H9 (cell line): ENCODE measurements around the gene TSPAN11. TPM values are rescaled to one million over a fixed set of nuclear protein-coding genes. Genes with fewer than 3 reads are reported as not detected.

ENCODE experiments used
- DNase-seq: peaks from one replicate; pipeline ENCODE4 v3.0.0-alpha.2; 2017
- H2AFZ ChIP-seq: one replicate; pipeline ENCODE4 v1.6.1; 2013; ENCODE audit warnings: mild to moderate bottlenecking, low read length, control low read depth, moderate library complexity
- H2AK5ac ChIP-seq: 2 replicates; pipeline ENCODE4 v1.6.1; 2013; ENCODE audit warnings: low read length, control low read depth, mixed read lengths; ENCODE audit not compliant: insufficient read length
- H2BK120ac ChIP-seq: one replicate; pipeline ENCODE4 v1.6.1; 2013; ENCODE audit warnings: low read depth, mild to moderate bottlenecking, low read length, control low read depth, inconsistent platforms; ENCODE audit not compliant: poor library complexity, severe bottlenecking
- H2BK12ac ChIP-seq: 2 replicates; pipeline ENCODE4 v1.6.1; 2013; ENCODE audit warnings: low read length, control low read depth, mixed read lengths, low read depth; ENCODE audit not compliant: insufficient read length
- H2BK15ac ChIP-seq: 2 replicates; pipeline ENCODE4 v1.6.1; 2013; ENCODE audit warnings: low read depth, low read length, control low read depth
- H2BK20ac ChIP-seq: one replicate; pipeline ENCODE4 v1.6.1; 2013; ENCODE audit warnings: low read depth, mild to moderate bottlenecking, low read length, control low read depth, inconsistent platforms; ENCODE audit not compliant: poor library complexity, severe bottlenecking
- H2BK5ac ChIP-seq: 2 replicates; pipeline ENCODE4 v1.6.1; 2013; ENCODE audit warnings: low read length, control low read depth, mixed read lengths; ENCODE audit not compliant: insufficient read length
- H3K14ac ChIP-seq: 2 replicates; pipeline ENCODE4 v1.6.1; 2013; ENCODE audit warnings: low read length, control low read depth; ENCODE audit not compliant: insufficient read depth
- H3K18ac ChIP-seq: 2 replicates; pipeline ENCODE4 v1.6.1; 2013; ENCODE audit warnings: low read depth, mild to moderate bottlenecking, mixed read lengths, low read length, control low read depth; ENCODE audit not compliant: insufficient read length
- H3K23ac ChIP-seq: 2 replicates; pipeline ENCODE4 v1.6.1; 2013; ENCODE audit warnings: low read length, control low read depth, mixed read lengths, low read depth; ENCODE audit not compliant: insufficient read length
- H3K23me2 ChIP-seq: 2 replicates; pipeline ENCODE4 v1.6.1; 2013; ENCODE audit warnings: low read depth, mild to moderate bottlenecking, mixed read lengths, low read length, control low read depth; ENCODE audit not compliant: insufficient read length, poor library complexity, severe bottlenecking
- H3K27ac ChIP-seq: 2 replicates; pipeline ENCODE4 v1.5.1; 2013; ENCODE audit warnings: low read length, control low read depth, mixed read lengths, low read depth; ENCODE audit not compliant: insufficient read length
- H3K27me3 ChIP-seq: 2 replicates; pipeline ENCODE4 v1.6.1; 2013; ENCODE audit warnings: low read length, control low read depth, inconsistent platforms; ENCODE audit not compliant: insufficient read depth
- H3K4ac ChIP-seq: 2 replicates; pipeline ENCODE4 v1.6.1; 2013; ENCODE audit warnings: low read depth, mild to moderate bottlenecking, control low read depth, inconsistent platforms, low read length, moderate library complexity
- H3K4me1 ChIP-seq: 2 replicates; pipeline ENCODE4 v1.6.1; 2013; ENCODE audit warnings: low read length, control low read depth, inconsistent platforms; ENCODE audit not compliant: insufficient read depth
- H3K4me2 ChIP-seq: 2 replicates; pipeline ENCODE4 v1.6.1; 2013; ENCODE audit warnings: low read length, control low read depth, mixed read lengths; ENCODE audit not compliant: insufficient read length, insufficient read depth
- H3K56ac ChIP-seq: 2 replicates; pipeline ENCODE4 v1.6.1; 2013; ENCODE audit warnings: low read depth, mild to moderate bottlenecking, mixed read lengths, low read length, control low read depth; ENCODE audit not compliant: insufficient read length
- H3K79me1 ChIP-seq: 2 replicates; pipeline ENCODE4 v1.6.1; 2013; ENCODE audit warnings: low read depth, mild to moderate bottlenecking, moderate library complexity, low read length, control low read depth, inconsistent platforms; ENCODE audit not compliant: insufficient read depth, poor library complexity, severe bottlenecking
- H3K79me2 ChIP-seq: 2 replicates; pipeline ENCODE4 v1.6.1; 2013; ENCODE audit warnings: low read length, control low read depth, inconsistent platforms; ENCODE audit not compliant: insufficient read depth
- H3K9ac ChIP-seq: 2 replicates; pipeline ENCODE4 v1.6.1; 2013; ENCODE audit warnings: low read length, control low read depth, mixed read lengths; ENCODE audit not compliant: insufficient read length; ENCODE audit errors: extremely low read depth
- H3K9me3 ChIP-seq: one replicate; pipeline ENCODE4 v1.6.1; 2013; ENCODE audit warnings: low read depth, low read length, inconsistent platforms; ENCODE audit not compliant: control insufficient read depth
- H3T11ph ChIP-seq: one replicate; pipeline ENCODE4 v1.6.1; 2013; ENCODE audit warnings: mild to moderate bottlenecking, low read length, control low read depth, inconsistent platforms
- H4K20me1 ChIP-seq: one replicate; pipeline ENCODE4 v1.6.1; 2013; ENCODE audit not compliant: control insufficient read depth, insufficient read length, insufficient read depth
- H4K5ac ChIP-seq: 2 replicates; pipeline ENCODE4 v1.6.1; 2013; ENCODE audit warnings: low read depth, mild to moderate bottlenecking, mixed read lengths, low read length, control low read depth; ENCODE audit not compliant: insufficient read length
- H4K8ac ChIP-seq: replicated peaks from 2 replicates; pipeline ENCODE4 v1.6.1; 2013; ENCODE audit warnings: low read length, control low read depth, mixed read lengths, low read depth; ENCODE audit not compliant: insufficient read length
- H4K91ac ChIP-seq: 2 replicates; pipeline ENCODE4 v1.6.1; 2013; ENCODE audit warnings: low read depth, mild to moderate bottlenecking, moderate library complexity, mixed read lengths, low read length, control low read depth; ENCODE audit not compliant: insufficient read length
- H3K27ac Mint-ChIP-seq, 3 experiments: 2 replicates in 2 of 3; 3 replicates in 1 of 3; pipeline ENCODE4 v1.8.0; 2020 to 2021; ENCODE audit warnings: mixed read lengths in 3 of 3, mild to moderate bottlenecking in 1 of 3, moderate library complexity in 1 of 3
- H3K27me3 Mint-ChIP-seq: 2 replicates; pipeline ENCODE4 v1.8.0; 2021; ENCODE audit warnings: low read depth, mild to moderate bottlenecking, moderate library complexity, mixed read lengths
- H3K36me3 Mint-ChIP-seq, 3 experiments: 2 replicates in 2 of 3; 3 replicates in 1 of 3; pipeline ENCODE4 v1.8.0; 2020 to 2021; ENCODE audit warnings: low read depth in 3 of 3, mixed read lengths in 3 of 3; ENCODE audit not compliant: insufficient read depth in 1 of 3
- H3K4me1 Mint-ChIP-seq, 2 experiments: 2 replicates each; pipeline ENCODE4 v1.8.0; 2020; ENCODE audit warnings: mixed read lengths in 2 of 2
- H3K4me3 Mint-ChIP-seq, 2 experiments: 2 replicates in 1 of 2; 3 replicates in 1 of 2; pipeline ENCODE4 v1.8.0; 2020 to 2021; ENCODE audit warnings: mild to moderate bottlenecking in 2 of 2, mixed read lengths in 2 of 2, moderate library complexity in 1 of 2
- H3K9me3 Mint-ChIP-seq, 2 experiments: 2 replicates in 1 of 2; 3 replicates in 1 of 2; pipeline ENCODE4 v1.8.0; 2020; ENCODE audit warnings: mild to moderate bottlenecking in 2 of 2, mixed read lengths in 2 of 2, moderate library complexity in 1 of 2
- CTCF ChIP-seq: fragments of 200-600 bp; sonication (generic); conservative IDR thresholded peaks from 3 replicates; pipeline ENCODE4 v1.8.0; 2021; ENCODE audit warnings: antibody characterized with exemption, mild to moderate bottlenecking
- WGBS: extraction: QIAGEN DNeasy Blood & Tissue Kit; methylation state at CpG from one replicate; pipeline ENCODE4 v1.1.7; 2013; ENCODE audit warnings: missing lambda C conversion rate, low lambda C conversion rate, mixed read lengths; ENCODE audit not compliant: insufficient read length; ENCODE audit errors: extremely low coverage; 5-methylcytosine and 5-hydroxymethylcytosine counted together
- total RNA-seq: library from RNA; stranded (reverse); gene quantifications from 2 replicates; pipeline ENCODE4 v1.2.1, GENCODE V29; 2021

The TSPAN11 gene
- total RNA-seq, 1 experiment from 2014 or later = 4.2 TPM

GRCh38 chr12:31008961-31009840 lies 82.7 kb downstream of the TSPAN11 start:
- Mint-ChIP-seq H3K4me3 (no peak overlapping the region), H3K27me3 (peaks cover 4% of the 10 kb centered on the region; the same call in 1 of the 2 replicates), H3K27ac (peak overlapping the region in 2 of 3 experiments; percentile 9 to 38; a peak in 1 of 7 replicates), H3K36me3 (no peaks in the 10 kb centered on the region; a peak in 1 of 7 replicates), H3K4me1 (peaks cover 5 to 11% of the 10 kb centered on the region in 2 experiments), H3K9me3 (no peaks in the 10 kb centered on the region)
- H3K27me3 ChIP-seq = no peaks in the 10 kb centered on the region
- no peak overlapping the region for H4K5ac ChIP-seq
- DNase-seq = no peak
- H3K23me2 ChIP-seq = no peaks in the 10 kb centered on the region
- no CpG with 5 or more reads among the region's 19 CpGs for WGBS
- no peak overlapping the region for H3K4ac ChIP-seq
- no peak overlapping the region for H2BK120ac ChIP-seq
- no peaks in the 10 kb centered on the region for H3K9me3 ChIP-seq
- H4K91ac ChIP-seq = no peak overlapping the region
- no peak overlapping the region for H3K9ac ChIP-seq
- no peak overlapping the region for H3K27ac ChIP-seq
- H2BK5ac ChIP-seq = no peak overlapping the region
- H3K79me2 ChIP-seq = no peaks in the 10 kb centered on the region
- no peak overlapping the region for H3K4me2 ChIP-seq
- no peak overlapping the region for H3K56ac ChIP-seq
- H3K23ac ChIP-seq = no peak overlapping the region
- no peak overlapping the region for H2BK15ac ChIP-seq
- no peaks in the 10 kb centered on the region for H3K4me1 ChIP-seq
- no peak overlapping the region for H3K14ac ChIP-seq
- H2AFZ ChIP-seq = no peak overlapping the region
- no peaks in the 10 kb centered on the region for H3K79me1 ChIP-seq
- H2AK5ac ChIP-seq = no peak overlapping the region
- H2BK12ac ChIP-seq = no peak overlapping the region
- no peak overlapping the region for H2BK20ac ChIP-seq
- no peaks in the 10 kb centered on the region for H4K20me1 ChIP-seq
- no peak overlapping the region for H4K8ac ChIP-seq
- no peak overlapping the region for H3T11ph ChIP-seq
- TF ChIP-seq CTCF = no peak
- no peak overlapping the region for H3K18ac ChIP-seq
